ENCODE measurements around the gene LRRIQ4. TPM values are rescaled to one million over a fixed set of nuclear protein-coding genes. Genes with fewer than 3 reads are reported as not detected.

Gene LRRIQ4
- total RNA-seq, 2 donors from 2014 or later: 0.12 TPM; not detected in 1

GRCh38 chr3:169841171-169841570 lies 28.5 kb downstream of the LRRIQ4 start:
- intact Hi-C loops (cut with DNase I): no loop called here
- ATAC-seq: peak in 1 of 2 donors; percentile 71
- DNase-seq: no peak

GRCh38 chr3:169842960-169843359 lies 30.3 kb downstream of the LRRIQ4 start:
- DNase-seq (no peak), ATAC-seq (no peak)
- intact Hi-C loops (cut with DNase I): no loop called here

- intact Hi-C loops (cut with DNase I): no loop called here
- DNase-seq: no peak
- ATAC-seq: no peak
These were observed 34.0 kb downstream of the LRRIQ4 start for GRCh38 chr3:169846458-169847193.

- DNase-seq (no peak), ATAC-seq (no peak)
- intact Hi-C loops (cut with DNase I): no loop called here
These were observed 35.2 kb downstream of the LRRIQ4 start for GRCh38 chr3:169847896-169848295.

- no peak for ATAC-seq
- intact Hi-C loops (cut with DNase I): no loop called here
- no peak for DNase-seq
These were observed 36.1 kb downstream of the LRRIQ4 start for GRCh38 chr3:169848741-169849140.

- ATAC-seq (no peak), DNase-seq (no peak)
- intact Hi-C loops (cut with DNase I): no loop called here
These were observed 37.9 kb downstream of the LRRIQ4 start for GRCh38 chr3:169850618-169851017.

- ATAC-seq (no peak), DNase-seq (no peak)
- intact Hi-C loops (cut with DNase I): no loop called here
These were observed 42.8 kb downstream of the LRRIQ4 start for GRCh38 chr3:169855514-169855913.

- no peak for ATAC-seq
- intact Hi-C loops (cut with DNase I): no loop called here
- no peak for DNase-seq
These were observed 45.1 kb downstream of the LRRIQ4 start for GRCh38 chr3:169857811-169858210.

- ATAC-seq (no peak), DNase-seq (no peak)
- intact Hi-C loops (cut with DNase I): no loop called here
These were observed 49.2 kb downstream of the LRRIQ4 start for GRCh38 chr3:169861871-169862270.

- intact Hi-C loops (cut with DNase I): no loop called here
- DNase-seq (peak; percentile 43), ATAC-seq (peak; percentile 63 to 87)
These were observed 50.8 kb downstream of the LRRIQ4 start for GRCh38 chr3:169863458-169863899.

- no peak for ATAC-seq
- intact Hi-C loops (cut with DNase I): loop anchor here in 1 of 2 donors (2.0 kb wide), 1 partner anchor 103 kb away; the partner anchor contains the start of gene SEC62
- no peak for DNase-seq
These were observed 51.6 kb downstream of the LRRIQ4 start for GRCh38 chr3:169864270-169864669.

GRCh38 chr3:169865176-169865767 lies 52.6 kb downstream of the LRRIQ4 start:
- ATAC-seq (no peak), DNase-seq (no peak)
- intact Hi-C loops (cut with DNase I): loop anchor here in 1 of 2 donors (2.0 kb wide), 1 partner anchor 102 kb away; the partner anchor contains the start of gene SEC62

GRCh38 chr3:169867584-169868210 lies 55.0 kb downstream of the LRRIQ4 start:
- intact Hi-C loops (cut with DNase I): no loop called here
- DNase-seq (no peak), ATAC-seq (no peak)

GRCh38 chr3:169868369-169868768 lies 55.7 kb downstream of the LRRIQ4 start:
- ATAC-seq: no peak
- DNase-seq: no peak

GRCh38 chr3:169869484-169870220 lies 57.0 kb downstream of the LRRIQ4 start, which contains the start of gene LRRC31:
Gene LRRC31 (minus strand): TSS chr3:169869935. CDS start chr3:169869807, 128 bp downstream.
- intact Hi-C loops (cut with DNase I): no loop called here
- DNase-seq (no peak), ATAC-seq (no peak)

More at GRCh38 chr3:169868369-169868768, 55.7 kb downstream of the LRRIQ4 start:
- intact Hi-C loops (cut with DNase I): no loop called here

- DNase-seq: no peak
- ATAC-seq: no peak
- intact Hi-C loops (cut with DNase I): no loop called here
These were observed 58.6 kb downstream of the LRRIQ4 start for GRCh38 chr3:169871129-169871886.

- intact Hi-C loops (cut with DNase I): no loop called here
- no peak for DNase-seq
- ATAC-seq: peak in 1 of 2 donors; percentile 27
These were observed 66.4 kb downstream of the LRRIQ4 start for GRCh38 chr3:169879013-169879557.

GRCh38 chr3:169879845-169880575 lies 67.3 kb downstream of the LRRIQ4 start:
- intact Hi-C loops (cut with DNase I): no loop called here
- DNase-seq: no peak
- no peak for ATAC-seq
